Spleen (tissue), 13 donors: ENCODE measurements around the gene PLEKHG1. TPM values are rescaled to one million over a fixed set of nuclear protein-coding genes. Genes with fewer than 3 reads are reported as not detected.

Experiments
- DNase-seq: peaks from one replicate; pipeline ENCODE4 v3.0.0-alpha.2; 2020
- H3K27ac ChIP-seq, 8 donors: fragments of 200-600 bp; sonication (generic) in 7 of 8; 1 replicate in 4 of 8; 2 replicates in 4 of 8; pipeline versions ENCODE4 v1.5.0 to v1.8.0; 2016 to 2021; ENCODE audit warnings: inconsistent platforms in 4 of 8, mild to moderate bottlenecking in 4 of 8, moderate library complexity in 1 of 8
- H3K27me3 ChIP-seq, 7 donors: fragments of 200-600 bp; sonication (generic) in 6 of 7; replicated peaks in 1 of 7; 1 replicate in 4 of 7; 2 replicates in 3 of 7; pipeline versions ENCODE4 v1.5.0 to v1.8.0; 2016 to 2021; ENCODE audit warnings: inconsistent platforms in 3 of 7, mild to moderate bottlenecking in 1 of 7
- H3K36me3 ChIP-seq, 6 donors: fragments of 200-600 bp; sonication (generic) in 5 of 6; 1 replicate in 4 of 6; 2 replicates in 2 of 6; pipeline versions ENCODE4 v1.5.0 to v1.8.0; 2016 to 2021; ENCODE audit warnings: inconsistent platforms in 2 of 6
- H3K4me1 ChIP-seq, 6 donors: fragments of 200-600 bp; sonication (generic) in 5 of 6; 1 replicate in 3 of 6; 2 replicates in 3 of 6; pipeline versions ENCODE4 v1.5.0 to v1.8.0; 2016 to 2021; ENCODE audit warnings: inconsistent platforms in 3 of 6
- H3K4me3 ChIP-seq, 8 donors: fragments of 200-600 bp; sonication (generic) in 7 of 8; 1 replicate in 4 of 8; 2 replicates in 4 of 8; pipeline versions ENCODE4 v1.5.0 to v1.8.0; 2016 to 2021; ENCODE audit warnings: inconsistent platforms in 4 of 8, mild to moderate bottlenecking in 4 of 8, moderate library complexity in 2 of 8
- H3K9me3 ChIP-seq, 8 donors: fragments of 200-600 bp; sonication (generic) in 7 of 8; 1 replicate in 4 of 8; 2 replicates in 4 of 8; pipeline versions ENCODE4 v1.5.0 to v1.8.0; 2016 to 2021; ENCODE audit warnings: inconsistent platforms in 4 of 8
- CTCF ChIP-seq, 11 experiments: fragments of 200-600 bp in 7 of 11; fragments of 450-650 bp in 4 of 11; sonication (generic) in 4 of 11; IDR thresholded peaks in 8 of 11; conservative IDR thresholded peaks in 3 of 11; 1 replicate in 7 of 11; 2 replicates in 4 of 11; pipeline versions ENCODE4 v1.4.0 to v1.8.0; 2016 to 2021; ENCODE audit warnings: antibody characterized with exemption in 11 of 11, inconsistent platforms in 4 of 11, mild to moderate bottlenecking in 1 of 11
- POLR2A ChIP-seq, 3 donors: fragments of 450-650 bp; IDR thresholded peaks; one replicate each; pipeline ENCODE4 v1.5.1; 2017; ENCODE audit warnings: antibody characterized with exemption in 3 of 3, mild to moderate bottlenecking in 1 of 3
- POLR2AphosphoS5 ChIP-seq, 3 donors: sonication (generic); formaldehyde crosslinking; IDR thresholded peaks; one replicate each; pipeline ENCODE4 v1.5.1; 2017; ENCODE audit warnings: antibody characterized with exemption in 3 of 3
- WGBS, 5 donors: extraction: QIAGEN DNeasy Blood & Tissue Kit in 3 of 5; methylation state at CpG; one replicate each; pipeline versions ENCODE4 v1.1.5 to v1.1.7; 2013 to 2018; 5-methylcytosine and 5-hydroxymethylcytosine counted together
- intact Hi-C: fragments of 100-400 bp; cut with DNase I; formaldehyde crosslinking; loops from one replicate; pipeline ENCODE4 v1.15.0; 2023; ENCODE audit warnings: low total_unique reads
- long read RNA-seq, 2 donors: transcript quantifications; one replicate each; lab custom pipeline, GENCODE V29; 2026
- polyA plus RNA-seq, 3 donors: library from polyadenylated mRNA; stranded (reverse); fragments of 200-250 nt; gene quantifications; one replicate each; pipeline ENCODE4 v1.2.1, GENCODE V29; 2013
- total RNA-seq, 7 donors: library from RNA; depleted of rRNA in 3 of 7; stranded (reverse); fragments of >200 nt in 3 of 7; fragmentation: NEBNext Ultra II Directional in 4 of 7; extraction: Animal tissue kit (Norgen Biotek cat#: 25700) in 4 of 7; gene quantifications; one replicate each; pipeline versions ENCODE4 v1.1.0 to v1.2.1, GENCODE V29; 2016 to 2021
- donor health status: healthy with polysubstance abuse.
- donor health status: DM: no; HTN: no; CAD: no; lungs with moderate emphysema.
- donor health status: DM: no; HTN: no; CAD: no.
- donor health status: Bipolar disorder and iron deficiency.
- donor health status: healthy.
- donor health status: DM: no; HTN: no; CAD: no.
- donor health status: DM: yes; HTN: yes; CAD: no.

The PLEKHG1 gene
- total RNA-seq (100 to 1,000 TPM; 130 to 361 (median 197) TPM), polyA plus RNA-seq (10 to 100 TPM; 14.2 to 26.7 (median 17.1) TPM)
- long read RNA-seq, donor 1, partial matches to known transcripts: 11 of 12 reads
- long read RNA-seq, donor 1, other reads (novel, unspliced or antisense): 0 of 12 reads
- long read RNA-seq, donor 2, partial matches to known transcripts: 6 of 7 reads
- long read RNA-seq, donor 2, other reads (novel, unspliced or antisense): 0 of 7 reads

GRCh38 chr6:150599199-150600009, at the start of gene PLEKHG1:
Gene PLEKHG1, plus strand, starts transcription at chr6:150599885. Its CDS starts 133,797 bp downstream, at chr6:150733682.
- WGBS, 5 donors: 5 to 12% (median 6%) methylated on average over 31 to 54 of the region's 54 CpGs
- H3K27me3 ChIP-seq: peaks cover 0 to 46% (median 5%) of the 10 kb centered on the region in 7 donors
- H3K27ac ChIP-seq: peak within 1 kb of the TSS; percentile 90 to 99 (median 96)
- DNase-seq: peak; percentile 96
- intact Hi-C loops: loop anchor here (10.0 kb wide), 1 partner anchor 185 kb away; no protein-coding TSS in a partner anchor
- no peaks in the 10 kb centered on the region for H3K9me3 ChIP-seq
- peak within 1 kb of the TSS; percentile 69 to 89 (median 75) for H3K4me3 ChIP-seq
- peaks cover 12 to 65% (median 37%) of the 10 kb centered on the region in 6 donors for H3K4me1 ChIP-seq
- TF ChIP-seq POLR2A (IDR thresholded peaks at IDR 0.05): peak in 2 of 3 donors; percentile 46 to 53
- TF ChIP-seq CTCF (IDR thresholded peaks at IDR 0.05 in 8 of 11, conservative IDR thresholded peaks at IDR 0.05 in 3 of 11): no peak
- peak; percentile 78 to 85 (median 83) for TF ChIP-seq POLR2AphosphoS5 (IDR thresholded peaks at IDR 0.05)
- no peaks in the 10 kb centered on the region for H3K36me3 ChIP-seq

- Histone ChIP-seq H3K27ac (no peak overlapping the region), H3K9me3 (no peaks in the 10 kb centered on the region), H3K27me3 (no peaks in the 10 kb centered on the region), H3K4me3 (no peak overlapping the region), H3K36me3 (no peaks in the 10 kb centered on the region), H3K4me1 (peaks cover 0 to 17% (median 10%) of the 10 kb centered on the region in 6 donors)
- DNase-seq: no peak
- intact Hi-C loops: no loop called here
- TF ChIP-seq POLR2AphosphoS5 (IDR thresholded peaks at IDR 0.05) (no peak), POLR2A (IDR thresholded peaks at IDR 0.05) (no peak), CTCF (IDR thresholded peaks at IDR 0.05 in 8 of 11, conservative IDR thresholded peaks at IDR 0.05 in 3 of 11) (no peak)
- WGBS, 5 donors: 87 to 96% (median 92%) methylated on average over 5 of the region's 5 CpGs
These were observed 49.4 kb upstream of the PLEKHG1 start for GRCh38 chr6:150550244-150550643.

- TF ChIP-seq POLR2AphosphoS5 (IDR thresholded peaks at IDR 0.05) (no peak), POLR2A (IDR thresholded peaks at IDR 0.05) (no peak), CTCF (IDR thresholded peaks at IDR 0.05 in 8 of 11, conservative IDR thresholded peaks at IDR 0.05 in 3 of 11) (no peak)
- no peak overlapping the region for H3K27ac ChIP-seq
- H3K27me3 ChIP-seq: peaks cover 0 to 8% (median 0%) of the 10 kb centered on the region in 7 donors
- no peaks in the 10 kb centered on the region for H3K36me3 ChIP-seq
- no peaks in the 10 kb centered on the region for H3K4me1 ChIP-seq
- 65 to 83% (median 78%) methylated on average over 5 of the region's 5 CpGs for WGBS, 5 donors
- H3K9me3 ChIP-seq: peaks cover 0 to 14% (median 0%) of the 10 kb centered on the region in 8 donors
- H3K4me3 ChIP-seq: no peak overlapping the region
- no peak for DNase-seq
- intact Hi-C loops: no loop called here
These were observed 42.6 kb upstream of the PLEKHG1 start for GRCh38 chr6:150557043-150557599.
